K562 (cell line): ENCODE measurements around the gene PROK1. TPM values are rescaled to one million over a fixed set of nuclear protein-coding genes. Genes with fewer than 3 reads are reported as not detected.

Experiments
- ARID1B ChIP-seq: fragments of 450-650 bp; IDR thresholded peaks from 2 replicates; pipeline ENCODE4 v1.6.1; 2016; ENCODE audit warnings: antibody characterized with exemption, mild to moderate bottlenecking, inconsistent platforms
- ATF3 ChIP-seq, 2 experiments: fragments of 450-650 bp in 1 of 2; sonication (generic) in 1 of 2; formaldehyde crosslinking in 1 of 2; IDR thresholded peaks in 1 of 2; conservative IDR thresholded peaks in 1 of 2; 2 replicates each; pipeline versions ENCODE4 v1.6.1 to v1.8.1; 2016 to 2023; ENCODE audit warnings: mild to moderate bottlenecking in 2 of 2, moderate library complexity in 2 of 2, inconsistent platforms in 1 of 2, missing genetic modification reagents in 1 of 2
- ATF4 ChIP-seq: fragments of 450-650 bp; formaldehyde crosslinking; IDR thresholded peaks from 2 replicates; pipeline ENCODE4 v1.4.0; 2022; ENCODE audit warnings: mild to moderate bottlenecking, moderate library complexity
- BCOR ChIP-seq: fragments of 450-650 bp; IDR thresholded peaks from 2 replicates; pipeline ENCODE4 v1.6.1; 2016
- BDP1 ChIP-seq: IDR thresholded peaks from 3 replicates; pipeline ENCODE4 v1.6.1; 2011; ENCODE audit not compliant: insufficient read length, insufficient read depth
- CBX1 ChIP-seq: sonication (generic); IDR thresholded peaks from 2 replicates; pipeline ENCODE4 v1.6.1; 2016; ENCODE audit warnings: antibody characterized with exemption, low read depth, mild to moderate bottlenecking
- CCAR2 ChIP-seq: fragments of 200-400 bp; formaldehyde crosslinking; IDR thresholded peaks from 2 replicates; pipeline ENCODE4 v1.6.1; 2017; ENCODE audit warnings: mild to moderate bottlenecking, low read depth, low read length
- HDGF ChIP-seq: fragments of 450-650 bp; IDR thresholded peaks from 2 replicates; pipeline ENCODE4 v1.6.1; 2016
- KAT2B ChIP-seq: IDR thresholded peaks from one replicate; pipeline ENCODE4 v1.6.1; 2012; ENCODE audit warnings: low read depth, mild to moderate bottlenecking, control low read depth, inconsistent platforms, low read length, moderate library complexity
- PYGO2 ChIP-seq: fragments of 450-650 bp; IDR thresholded peaks from 2 replicates; pipeline ENCODE4 v1.6.1; 2016; ENCODE audit warnings: mild to moderate bottlenecking, missing genetic modification characterization, moderate library complexity, missing compliant biosample characterization
- SIN3A ChIP-seq, 2 experiments: fragments of 150-350 bp in 1 of 2; IDR thresholded peaks; 2 replicates each; pipeline ENCODE4 v1.6.1; 2011 to 2016; ENCODE audit warnings: borderline replicate concordance in 2 of 2, low read depth in 2 of 2, low read length in 2 of 2, mild to moderate bottlenecking in 2 of 2, moderate library complexity in 2 of 2; ENCODE audit not compliant: control insufficient read depth in 1 of 2
- SMARCA4 ChIP-seq: fragments of 450-650 bp; IDR thresholded peaks from 2 replicates; pipeline ENCODE4 v1.6.1; 2016
- TEAD4 ChIP-seq, 2 experiments: sonication (generic) in 1 of 2; formaldehyde crosslinking in 1 of 2; IDR thresholded peaks; 2 replicates each; pipeline versions ENCODE4 v1.6.1 to v1.8.0; 2012 to 2022; ENCODE audit warnings: borderline replicate concordance in 1 of 2, inconsistent platforms in 1 of 2, low read length in 1 of 2, mild to moderate bottlenecking in 1 of 2, missing genetic modification reagents in 1 of 2
- TFAM ChIP-seq: fragments of 250-450 bp; sonication (Bioruptor Pico); conservative IDR thresholded peaks from 2 replicates; pipeline ENCODE4 v1.5.0; 2021; ENCODE audit warnings: mild to moderate bottlenecking, moderate library complexity
- ZNF124 ChIP-seq: sonication (generic); formaldehyde crosslinking; IDR thresholded peaks from 2 replicates; pipeline ENCODE4 v1.8.1; 2022; ENCODE audit warnings: missing genetic modification reagents
- ZNF3 ChIP-seq: fragments of 250-450 bp; sonication (Bioruptor Pico); IDR thresholded peaks from 2 replicates; pipeline ENCODE4 v1.5.0; 2021; ENCODE audit warnings: mild to moderate bottlenecking, moderate library complexity
- ZNF354B ChIP-seq: fragments of 250-450 bp; sonication (Bioruptor Pico); IDR thresholded peaks from 2 replicates; pipeline ENCODE4 v1.4.0; 2020
- ZNF436 ChIP-seq: fragments of 250-450, 450-650 bp; sonication (Bioruptor Pico); formaldehyde crosslinking; IDR thresholded peaks from 2 replicates; pipeline ENCODE4 v1.7.0; 2020; ENCODE audit warnings: mild to moderate bottlenecking
- polyA plus RNA-seq, 8 experiments: library from polyadenylated mRNA; depleted of rRNA in 4 of 8; stranded (reverse) in 5 of 8; unstranded in 3 of 8; fragments of >200 nt; fragmentation: Nextera tagmentation in 2 of 8; fragmentation: Illumina TruSeq in 1 of 8; extraction: Ambion mirVana in 2 of 8; extraction: Trizol in 1 of 8; gene quantifications; 2 replicates each; pipeline versions ENCODE4 v1.2.1 to v1.2.3, GENCODE V29; 2011 to 2014; ENCODE audit warnings: inconsistent platforms in 1 of 8, missing spikeins in 1 of 8
- total RNA-seq, 7 experiments: library from RNA; depleted of rRNA in 6 of 7; stranded (reverse); fragments of >200 nt in 6 of 7; fragmentation: Illumina TruSeq in 2 of 7; extraction: Trizol in 2 of 7; gene quantifications; 2 replicates each; pipeline versions ENCODE4 v1.2.1 to v1.2.3, GENCODE V29; 2011 to 2021; ENCODE audit warnings: low replicate concordance in 1 of 7

Gene PROK1
- total and polyA plus RNA-seq, 9 of the 15 experiments (the other 6 are each of a cell fraction or from before 2014, with no cell fraction given): 0.15 TPM; not detected in 8

DNA sequence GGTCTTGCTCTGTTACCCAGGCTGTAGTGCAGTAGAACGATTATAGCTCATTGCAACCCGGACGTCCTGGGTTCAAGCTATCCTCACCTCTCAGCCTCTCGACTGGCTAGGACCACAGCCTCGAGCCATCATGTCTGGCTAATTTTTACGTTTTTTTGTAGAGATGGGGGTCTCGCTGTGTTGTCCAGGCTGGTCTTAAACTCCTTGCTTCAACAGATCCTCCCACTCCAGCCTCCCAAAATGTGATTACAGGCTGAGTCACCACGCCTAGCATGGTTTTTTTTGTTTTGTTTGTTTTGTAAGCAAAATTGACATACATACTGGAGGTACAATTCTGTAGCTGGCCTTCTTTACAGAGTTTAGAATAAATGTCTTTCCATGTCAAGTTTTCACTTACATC, 42.5 kb upstream of the PROK1 start (continued):
- TF ChIP-seq KAT2B (no peak), BDP1 (no peak), CCAR2 (no peak), ZNF354B (no peak), PYGO2 (tag) (no peak), ZNF436 (CRISPR knock-in tag) (no peak), ARID1B (peak; percentile 29; the same call in 1 of the 2 replicates), CBX1 (no peak), ZNF3 (no peak), TFAM (CRISPR knock-in tag) (no peak), SMARCA4 (peak; percentile 21; the same call in 1 of the 2 replicates), ATF4 (CRISPR knock-in tag) (no peak), ATF3 (IDR thresholded peaks at IDR 0.05) (peak; percentile 64), ATF3 (CRISPR knock-in tag; conservative IDR thresholded peaks at IDR 0.05) (0 out of 2 replicates have a peak, but pooled peaks have one; percentile 3), SIN3A (IDR thresholded peaks at IDR 0.05; ENCODE audit: borderline replicate concordance in 2 of 2, control insufficient read depth in 1 of 2, low read depth in 2 of 2, low read length in 2 of 2) (no peak), TEAD4 (IDR thresholded peaks at IDR 0.05; ENCODE audit: low read length) (peak; percentile 38), TEAD4 (CRISPR knock-in tag; IDR thresholded peaks at IDR 0.05; ENCODE audit: borderline replicate concordance) (no peak), HDGF (no peak), BCOR (peak; percentile 70; the same call in 1 of the 2 replicates), ZNF124 (no peak)
- TF ChIP-seq, all 486 proteins: peak for 22
